ENCODE results near the gene ARPIN.
"Not testable (repeated sequence)": the region's sequence is repeated elsewhere in the genome, so short reads cannot be mapped to it uniquely, and the experiment has no call there.

ARPIN gene

DNA sequence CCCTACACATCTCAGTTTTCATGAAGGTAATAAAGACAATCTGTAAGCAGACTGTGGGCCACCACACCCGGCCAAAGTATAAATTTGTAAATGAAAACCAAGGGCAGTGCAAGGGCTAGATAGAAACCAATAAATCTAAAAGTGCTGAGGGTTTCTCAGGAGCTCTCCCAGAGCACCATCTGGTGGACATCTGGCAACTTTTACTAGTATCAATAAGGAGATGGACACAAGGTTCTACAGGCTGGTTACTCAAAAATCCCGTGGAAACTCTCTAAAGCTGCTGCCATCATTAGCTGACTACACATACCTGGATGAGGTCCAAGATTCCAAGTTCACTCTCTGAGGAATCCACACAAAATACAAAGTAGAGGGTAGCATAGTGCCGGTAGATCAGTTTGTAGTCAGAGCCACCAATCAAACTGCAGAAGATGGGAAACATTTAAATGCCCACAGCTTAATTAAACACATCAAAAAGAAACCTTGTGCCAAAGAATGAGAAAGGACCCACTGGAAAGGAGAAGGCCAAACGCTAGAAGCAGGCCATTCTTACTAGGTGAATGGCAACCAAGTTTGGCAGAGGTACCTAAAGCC lies 24.4 kb downstream of the ARPIN start:
- H3K4me1 ChIP-seq (ENCODE audit: control insufficient read depth, insufficient read depth, low read length) = no peaks in the 10 kb centered on the region
- H3K36me3 ChIP-seq (ENCODE audit: control insufficient read depth, insufficient read depth, low read length) = no peaks in the 10 kb centered on the region
- no peaks in the 10 kb centered on the region for H3K9me3 ChIP-seq (ENCODE audit: control insufficient read depth, low read length)
- H3K4me3 ChIP-seq (ENCODE audit: low read length) = no peak overlapping the region
- no peak overlapping the region for H3K9ac ChIP-seq (ENCODE audit: low read length)
- no peaks in the 10 kb centered on the region for H3K27me3 ChIP-seq (ENCODE audit: control insufficient read depth, insufficient read depth, low read length)

DNA sequence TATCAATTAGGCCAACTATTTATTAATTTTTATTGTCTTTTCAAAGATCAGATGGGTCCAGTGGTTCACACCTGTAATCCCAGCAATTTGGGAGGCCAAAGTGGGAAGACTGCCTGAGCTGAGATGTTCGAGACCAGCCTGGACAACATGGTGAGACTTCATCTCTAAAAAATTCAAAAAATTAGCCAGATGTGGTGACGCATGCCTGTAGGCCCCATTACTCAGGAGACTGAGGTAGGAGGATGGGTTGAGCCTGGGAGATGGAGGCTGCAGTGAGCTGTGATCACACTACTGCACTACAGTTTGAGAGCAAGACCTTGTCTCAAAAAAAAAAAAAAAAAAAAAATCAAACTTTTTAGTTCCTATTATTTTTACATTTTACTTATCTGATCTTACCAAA lies 27.1 kb downstream of the ARPIN start:
- Histone ChIP-seq H3K4me3 (ENCODE audit: low read length) (no peak overlapping the region), H3K36me3 (ENCODE audit: control insufficient read depth, insufficient read depth, low read length) (no peaks in the 10 kb centered on the region), H3K9ac (ENCODE audit: low read length) (no peak overlapping the region), H3K27me3 (ENCODE audit: control insufficient read depth, insufficient read depth, low read length) (no peaks in the 10 kb centered on the region), H3K4me1 (ENCODE audit: control insufficient read depth, insufficient read depth, low read length) (no peaks in the 10 kb centered on the region), H3K9me3 (ENCODE audit: control insufficient read depth, low read length) (no peaks in the 10 kb centered on the region)

GRCh38 chr15:89885179-89885578 lies 27.6 kb downstream of the ARPIN start:
- not testable (repeated sequence) for H3K9me3 ChIP-seq (ENCODE audit: control insufficient read depth, low read length); H3K4me1 ChIP-seq (ENCODE audit: control insufficient read depth, insufficient read depth, low read length); H3K27me3 ChIP-seq (ENCODE audit: control insufficient read depth, insufficient read depth, low read length); H3K4me3 ChIP-seq (ENCODE audit: low read length); H3K36me3 ChIP-seq (ENCODE audit: control insufficient read depth, insufficient read depth, low read length); H3K9ac ChIP-seq (ENCODE audit: low read length)

DNA sequence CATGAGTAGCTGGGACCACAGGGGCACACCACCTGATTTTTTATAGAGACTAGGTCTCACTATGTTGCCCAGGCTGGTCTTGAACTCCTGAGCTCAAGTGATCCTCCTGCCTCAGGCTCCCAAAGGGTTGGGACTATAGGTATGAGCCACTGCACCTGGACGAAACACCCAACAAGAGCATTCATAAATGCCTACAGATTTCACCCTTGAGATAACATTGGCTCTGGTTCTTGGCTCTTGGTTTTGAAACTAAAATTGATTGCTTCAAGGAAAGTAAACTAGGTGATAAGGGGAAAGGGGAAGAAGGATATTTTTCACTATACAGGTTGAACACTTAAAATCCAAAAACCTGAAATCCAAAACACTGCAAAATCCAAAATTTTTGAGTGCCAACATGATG lies 29.2 kb downstream of the ARPIN start:
- Histone ChIP-seq H3K9me3 (ENCODE audit: control insufficient read depth, low read length) (no peaks in the 10 kb centered on the region), H3K27me3 (ENCODE audit: control insufficient read depth, insufficient read depth, low read length) (no peaks in the 10 kb centered on the region), H3K9ac (ENCODE audit: low read length) (no peak overlapping the region), H3K4me3 (ENCODE audit: low read length) (no peak overlapping the region), H3K36me3 (ENCODE audit: control insufficient read depth, insufficient read depth, low read length) (no peaks in the 10 kb centered on the region), H3K4me1 (ENCODE audit: control insufficient read depth, insufficient read depth, low read length) (no peaks in the 10 kb centered on the region)

- Histone ChIP-seq H3K36me3 (ENCODE audit: control insufficient read depth, insufficient read depth, low read length) (peaks cover under 1% of the 10 kb centered on the region), H3K9me3 (ENCODE audit: control insufficient read depth, low read length) (no peaks in the 10 kb centered on the region), H3K4me3 (ENCODE audit: low read length) (no peak overlapping the region)
Measured at GRCh38 chr15:89880727-89881126, 32.0 kb downstream of the ARPIN start.

GRCh38 chr15:89878323-89878722 lies 34.4 kb downstream of the ARPIN start:
- H3K9me3 ChIP-seq (ENCODE audit: control insufficient read depth, low read length) = no peaks in the 10 kb centered on the region
- H3K4me3 ChIP-seq (ENCODE audit: low read length) = no peak overlapping the region
- H3K27me3 ChIP-seq (ENCODE audit: control insufficient read depth, insufficient read depth, low read length) = no peaks in the 10 kb centered on the region
- peaks cover 5% of the 10 kb centered on the region for H3K36me3 ChIP-seq (ENCODE audit: control insufficient read depth, insufficient read depth, low read length)
- no peaks in the 10 kb centered on the region for H3K4me1 ChIP-seq (ENCODE audit: control insufficient read depth, insufficient read depth, low read length)
- H3K9ac ChIP-seq (ENCODE audit: low read length) = no peak overlapping the region

More at GRCh38 chr15:89880727-89881126, 32.0 kb downstream of the ARPIN start:
- no peaks in the 10 kb centered on the region for H3K4me1 ChIP-seq (ENCODE audit: control insufficient read depth, insufficient read depth, low read length)
- no peaks in the 10 kb centered on the region for H3K27me3 ChIP-seq (ENCODE audit: control insufficient read depth, insufficient read depth, low read length)
- no peak overlapping the region for H3K9ac ChIP-seq (ENCODE audit: low read length)

- H3K4me1 ChIP-seq (ENCODE audit: control insufficient read depth, insufficient read depth, low read length) = no peaks in the 10 kb centered on the region
- H3K9ac ChIP-seq (ENCODE audit: low read length) = no peak overlapping the region
- H3K9me3 ChIP-seq (ENCODE audit: control insufficient read depth, low read length) = no peaks in the 10 kb centered on the region
- H3K36me3 ChIP-seq (ENCODE audit: control insufficient read depth, insufficient read depth, low read length) = peaks cover 5% of the 10 kb centered on the region
- no peaks in the 10 kb centered on the region for H3K27me3 ChIP-seq (ENCODE audit: control insufficient read depth, insufficient read depth, low read length)
- no peak overlapping the region for H3K4me3 ChIP-seq (ENCODE audit: low read length)
Measured at GRCh38 chr15:89877083-89877425, 35.7 kb downstream of the ARPIN start.

GRCh38 chr15:89876396-89877082 lies 36.2 kb downstream of the ARPIN start:
- Histone ChIP-seq H3K4me3 (ENCODE audit: low read length) (no peak overlapping the region), H3K36me3 (ENCODE audit: control insufficient read depth, insufficient read depth, low read length) (peaks cover 5% of the 10 kb centered on the region), H3K27me3 (ENCODE audit: control insufficient read depth, insufficient read depth, low read length) (no peaks in the 10 kb centered on the region), H3K4me1 (ENCODE audit: control insufficient read depth, insufficient read depth, low read length) (no peaks in the 10 kb centered on the region), H3K9me3 (ENCODE audit: control insufficient read depth, low read length) (no peaks in the 10 kb centered on the region), H3K9ac (ENCODE audit: low read length) (no peak overlapping the region)

GRCh38 chr15:89875741-89876140 lies 37.0 kb downstream of the ARPIN start:
- Histone ChIP-seq H3K36me3 (ENCODE audit: control insufficient read depth, insufficient read depth, low read length) (peaks cover 5% of the 10 kb centered on the region), H3K27me3 (ENCODE audit: control insufficient read depth, insufficient read depth, low read length) (no peaks in the 10 kb centered on the region)

GRCh38 chr15:89874926-89875564 lies 37.7 kb downstream of the ARPIN start:
- Histone ChIP-seq H3K27me3 (ENCODE audit: control insufficient read depth, insufficient read depth, low read length) (no peaks in the 10 kb centered on the region), H3K4me3 (ENCODE audit: low read length) (no peak overlapping the region), H3K9ac (ENCODE audit: low read length) (no peak overlapping the region), H3K36me3 (ENCODE audit: control insufficient read depth, insufficient read depth, low read length) (peaks cover 5% of the 10 kb centered on the region), H3K9me3 (ENCODE audit: control insufficient read depth, low read length) (no peaks in the 10 kb centered on the region), H3K4me1 (ENCODE audit: control insufficient read depth, insufficient read depth, low read length) (no peaks in the 10 kb centered on the region)

More at GRCh38 chr15:89875741-89876140, 37.0 kb downstream of the ARPIN start:
- Histone ChIP-seq H3K9me3 (ENCODE audit: control insufficient read depth, low read length) (no peaks in the 10 kb centered on the region), H3K4me3 (ENCODE audit: low read length) (no peak overlapping the region), H3K4me1 (ENCODE audit: control insufficient read depth, insufficient read depth, low read length) (no peaks in the 10 kb centered on the region), H3K9ac (ENCODE audit: low read length) (no peak overlapping the region)

DNA sequence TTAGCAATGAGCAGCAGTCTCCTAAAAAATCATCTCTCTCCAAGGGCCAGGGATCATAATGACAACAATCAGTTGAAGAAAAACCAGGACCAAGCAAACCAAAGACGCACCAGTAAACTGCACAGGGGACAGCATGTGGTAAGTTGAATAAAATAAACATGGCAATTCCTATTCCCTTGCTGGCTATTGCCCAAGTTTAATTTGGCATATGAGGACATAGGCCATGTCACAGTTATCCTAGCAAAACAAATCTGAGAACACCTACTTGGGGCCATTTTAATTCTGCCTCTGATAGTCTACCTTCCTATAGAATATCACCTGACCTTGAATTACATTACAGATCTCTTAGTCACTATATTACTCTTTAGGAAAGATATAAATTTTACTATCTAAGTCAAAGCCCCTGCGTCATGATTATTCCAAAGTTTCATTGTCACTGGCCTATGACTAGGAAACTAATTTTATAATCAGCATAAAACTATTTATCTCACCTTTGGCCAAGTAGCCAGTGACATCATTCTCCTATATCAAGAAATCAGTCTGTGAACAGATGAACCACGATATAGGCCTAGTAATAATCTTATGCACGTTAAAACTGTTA lies 42.0 kb downstream of the ARPIN start:
- Histone ChIP-seq H3K4me1 (ENCODE audit: control insufficient read depth, insufficient read depth, low read length) (peaks cover 2% of the 10 kb centered on the region), H3K36me3 (ENCODE audit: control insufficient read depth, insufficient read depth, low read length) (peaks cover 5% of the 10 kb centered on the region), H3K9ac (ENCODE audit: low read length) (no peak overlapping the region), H3K9me3 (ENCODE audit: control insufficient read depth, low read length) (no peaks in the 10 kb centered on the region), H3K27me3 (ENCODE audit: control insufficient read depth, insufficient read depth, low read length) (no peaks in the 10 kb centered on the region), H3K4me3 (ENCODE audit: low read length) (no peak overlapping the region)

DNA sequence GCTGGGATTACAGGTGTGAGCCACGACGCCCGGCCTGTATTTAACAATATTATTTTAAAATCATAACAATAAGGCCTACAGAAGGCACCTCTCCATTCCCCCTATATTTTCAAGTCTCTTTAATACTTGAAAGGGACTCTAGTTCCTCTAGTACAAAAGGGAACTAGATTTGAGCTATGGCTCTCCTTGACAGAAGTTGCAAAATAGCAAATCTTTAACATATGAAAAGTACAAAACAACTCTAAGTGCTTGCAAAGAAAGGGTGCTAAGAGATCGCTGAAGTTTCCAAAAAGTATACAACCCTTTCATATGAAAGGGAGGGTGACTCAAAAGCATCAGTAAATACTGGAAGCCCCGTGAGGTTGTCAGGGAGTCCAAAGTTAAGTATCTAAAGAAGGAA lies 42.7 kb downstream of the ARPIN start:
- H3K4me1 ChIP-seq (ENCODE audit: control insufficient read depth, insufficient read depth, low read length) = peaks cover 9% of the 10 kb centered on the region
- no peaks in the 10 kb centered on the region for H3K9me3 ChIP-seq (ENCODE audit: control insufficient read depth, low read length)

More for the DNA sequence above, 42.7 kb downstream of the ARPIN start:
- Histone ChIP-seq H3K9ac (ENCODE audit: low read length) (no peak overlapping the region), H3K27me3 (ENCODE audit: control insufficient read depth, insufficient read depth, low read length) (no peaks in the 10 kb centered on the region), H3K4me3 (ENCODE audit: low read length) (no peak overlapping the region), H3K36me3 (ENCODE audit: control insufficient read depth, insufficient read depth, low read length) (no peaks in the 10 kb centered on the region)
